K562 (cell line): ENCODE results near the gene MLST8. TPM values are rescaled to one million over a fixed set of nuclear protein-coding genes. Genes with fewer than 3 reads are reported as not detected.
A peak's percentile ranks its signal among the peaks of the same experiment; 100 is the strongest.

Experiments
- ATAC-seq: fragments of 200-7000 bp; cut with Tn5 transposase; 3 replicates; pipeline ENCODE4 v1.9.1; 2020; ENCODE audit warnings: moderate library complexity
- BruUV-seq: library from RNA; stranded (reverse); fragments of 400-500 nt; replicated peaks from 2 replicates; lab custom pipeline; 2021; lab: Mats Ljungman, UMichigan
- CTCF ChIA-PET: fragments of 300-600 bp; formaldehyde crosslinking; extraction: SDS; loops from one replicate; lab custom pipeline; 2021; ENCODE audit warnings: low intra/inter-chr PET ratio; lab: Yijun Ruan, JAX
- POLR2A ChIA-PET: fragments of 300-600, 350-650 bp; sonication (Branson Sonifier 250); formaldehyde crosslinking; extraction: SDS; loops from one replicate; lab custom pipeline; 2021; ENCODE audit warnings: antibody characterized with exemption, inconsistent platforms; lab: Yijun Ruan, JAX
- DNase-seq, 4 experiments: peaks; one replicate each; pipeline versions ENCODE4 v3.0.0 to v3.0.0-alpha.2; 2011 to 2018; ENCODE audit warnings: low spot score in 3 of 4, mixed read lengths in 3 of 4; ENCODE audit errors: extremely low read depth in 1 of 4
- FAIRE-seq: peaks from 2 replicates; lab custom pipeline; 2011; peaks lifted over from hg19 to GRCh38; lab: Jason Lieb, UNC
- H2AFZ ChIP-seq: 2 replicates; pipeline ENCODE4 v1.6.0; 2011; ENCODE audit warnings: low read depth, low read length, control low read depth, inconsistent platforms
- H3K27ac ChIP-seq: fragments of 200-600 bp; 3 replicates; pipeline ENCODE4 v1.8.0; 2011; ENCODE audit warnings: low read depth, mild to moderate bottlenecking, control low read depth, inconsistent platforms, low read length, moderate library complexity, mixed read lengths; ENCODE audit errors: extremely low read depth
- H3K27me3 ChIP-seq, 2 experiments: fragments of 300-600 bp in 1 of 2; 2 replicates in 1 of 2; 3 replicates in 1 of 2; pipeline versions ENCODE4 v1.6.0 to v1.8.0; 2011; ENCODE audit warnings: inconsistent platforms in 2 of 2, low read length in 2 of 2, mild to moderate bottlenecking in 1 of 2, mixed read lengths in 1 of 2, moderate library complexity in 1 of 2; ENCODE audit not compliant: control insufficient read depth in 2 of 2, insufficient read depth in 2 of 2
- H3K36me3 ChIP-seq: fragments of 300-600 bp; 3 replicates; pipeline ENCODE4 v1.8.0; 2011; ENCODE audit warnings: mild to moderate bottlenecking, low read length, inconsistent platforms; ENCODE audit not compliant: control insufficient read depth, insufficient read depth
- H3K4me1 ChIP-seq, 2 experiments: fragments of 200-600 bp in 1 of 2; replicated peaks in 1 of 2; 2 replicates in 1 of 2; 3 replicates in 1 of 2; pipeline versions ENCODE4 v1.5.1 to v1.8.0; 2011; ENCODE audit warnings: inconsistent platforms in 2 of 2, low read length in 2 of 2, mild to moderate bottlenecking in 1 of 2, mixed read lengths in 1 of 2, moderate library complexity in 1 of 2; ENCODE audit not compliant: control insufficient read depth in 2 of 2, insufficient read depth in 2 of 2
- H3K4me2 ChIP-seq: 2 replicates; pipeline ENCODE4 v1.6.1; 2011; ENCODE audit warnings: low read length, control low read depth, inconsistent platforms, mixed read lengths; ENCODE audit not compliant: insufficient read depth
- H3K4me3 ChIP-seq: fragments of 200-600 bp; sonication (generic), shearing (Covaris generic); 2 replicates; pipeline ENCODE4 v1.5.1; 2016; ENCODE audit warnings: control low read depth, inconsistent platforms
- H3K79me2 ChIP-seq: fragments of 200-600 bp; 3 replicates; pipeline ENCODE4 v1.8.0; 2011; ENCODE audit warnings: low read length, inconsistent platforms; ENCODE audit not compliant: control insufficient read depth, insufficient read depth
- H3K9ac ChIP-seq, 2 experiments: 2 replicates each; pipeline versions ENCODE4 v1.6.0 to v1.6.1; 2011; ENCODE audit warnings: low read depth in 2 of 2, low read length in 2 of 2, control low read depth in 1 of 2, inconsistent platforms in 1 of 2, mild to moderate bottlenecking in 1 of 2, mixed read lengths in 1 of 2; ENCODE audit not compliant: insufficient read depth in 1 of 2
- H3K9me1 ChIP-seq: one replicate; pipeline ENCODE4 v1.6.0; 2011; ENCODE audit warnings: inconsistent platforms, mild to moderate bottlenecking, low read length, moderate library complexity; ENCODE audit not compliant: control insufficient read depth, insufficient read depth
- H3K9me3 ChIP-seq: replicated peaks from 2 replicates; pipeline ENCODE4 v1.5.1; 2011; ENCODE audit warnings: low read depth, low read length, inconsistent platforms; ENCODE audit not compliant: control insufficient read depth, insufficient read depth
- H4K20me1 ChIP-seq: replicated peaks from 2 replicates; pipeline ENCODE4 v1.6.1; 2011; ENCODE audit warnings: low read length, inconsistent platforms, mixed read lengths; ENCODE audit not compliant: control insufficient read depth, insufficient read depth
- ESRRA ChIP-seq: fragments of 450-650 bp; IDR thresholded peaks from 2 replicates; pipeline ENCODE4 v1.6.1; 2014; ENCODE audit warnings: low read depth, mild to moderate bottlenecking, moderate library complexity, borderline replicate concordance
- GABPB2 ChIP-seq: fragments of 250-450 bp; sonication (Bioruptor Pico); conservative IDR thresholded peaks from 2 replicates; pipeline ENCODE4 v1.5.1; 2021; ENCODE audit warnings: mild to moderate bottlenecking
- GATAD2B ChIP-seq: fragments of 450-650 bp; IDR thresholded peaks from 2 replicates; pipeline ENCODE4 v1.6.1; 2017; ENCODE audit warnings: mild to moderate bottlenecking, borderline replicate concordance
- KDM5B ChIP-seq: fragments of 200-600 bp; sonication (generic); IDR thresholded peaks from 2 replicates; pipeline ENCODE4 v1.6.1; 2012; ENCODE audit warnings: low read depth, mild to moderate bottlenecking, moderate library complexity, low read length, control low read depth, inconsistent platforms; ENCODE audit not compliant: insufficient replicate concordance
- MAFK ChIP-seq: IDR thresholded peaks from 2 replicates; pipeline ENCODE4 v1.6.1; 2011; ENCODE audit warnings: low read length, improper control_type of control experiment
- NRF1 ChIP-seq, 2 experiments: fragments of 450-650 bp; IDR thresholded peaks in 1 of 2; conservative IDR thresholded peaks in 1 of 2; 2 replicates each; pipeline ENCODE4 v1.6.1; 2014; ENCODE audit warnings: mild to moderate bottlenecking in 2 of 2
- POLR2AphosphoS2 ChIP-seq: IDR thresholded peaks from 2 replicates; pipeline ENCODE4 v1.6.1; 2012; ENCODE audit warnings: low read length, improper control_type of control experiment
- POLR2H ChIP-seq: IDR thresholded peaks from 2 replicates; pipeline ENCODE4 v1.6.1; 2016; ENCODE audit warnings: missing genetic modification characterization, low read depth, mild to moderate bottlenecking, control low read depth, missing compliant biosample characterization, moderate library complexity
- RBFOX2 ChIP-seq: fragments of 200-400 bp; formaldehyde crosslinking; IDR thresholded peaks from 2 replicates; pipeline ENCODE4 v1.6.1; 2017; ENCODE audit warnings: low read depth, mild to moderate bottlenecking, low read length, moderate library complexity
- THRAP3 ChIP-seq: fragments of 450-650 bp; IDR thresholded peaks from 2 replicates; pipeline ENCODE4 v1.6.1; 2016; ENCODE audit warnings: mild to moderate bottlenecking, inconsistent platforms, borderline replicate concordance
- ZNF324 ChIP-seq: fragments of 250-450 bp; sonication (Bioruptor Pico); IDR thresholded peaks from 2 replicates; pipeline ENCODE4 v1.4.0; 2020; ENCODE audit warnings: mild to moderate bottlenecking
- ZNF431 ChIP-seq: sonication (generic); formaldehyde crosslinking; IDR thresholded peaks from 2 replicates; pipeline ENCODE4 v1.8.0; 2022; ENCODE audit warnings: mild to moderate bottlenecking, missing genetic modification reagents
- ZNF507 ChIP-seq: conservative IDR thresholded peaks from 2 replicates; pipeline ENCODE4 v1.6.1; 2017; ENCODE audit warnings: missing genetic modification characterization, missing compliant biosample characterization
- ZNF77 ChIP-seq: fragments of 250-450 bp; sonication (Bioruptor Pico); IDR thresholded peaks from 2 replicates; pipeline ENCODE4 v1.5.0; 2020
- WGBS: fragments of 100-300 bp; shearing (Covaris generic); methylation state at CpG from one replicate; pipeline ENCODE4 v1.1.6; 2016; ENCODE audit warnings: low coverage, mixed read lengths; ENCODE audit not compliant: insufficient coverage; ENCODE audit errors: missing lambda C conversion rate; 5-methylcytosine and 5-hydroxymethylcytosine counted together
- in situ Hi-C: fragments of 300-500 bp; cut with MboI; formaldehyde crosslinking; loops from 4 replicates; pipeline ENCODE4 v1.15.0; 2018; ENCODE audit warnings: inconsistent platforms, mixed read lengths
- intact Hi-C: fragments of 100-400 bp; cut with micrococcal nuclease; formaldehyde crosslinking; loops from 2 replicates; pipeline ENCODE4 v1.14.2; 2022
- polyA plus RNA-seq, 8 experiments: library from polyadenylated mRNA; depleted of rRNA in 4 of 8; stranded (reverse) in 5 of 8; unstranded in 3 of 8; fragments of >200 nt; fragmentation: Nextera tagmentation in 2 of 8; fragmentation: Illumina TruSeq in 1 of 8; extraction: Ambion mirVana in 2 of 8; extraction: Trizol in 1 of 8; gene quantifications; 2 replicates each; pipeline versions ENCODE4 v1.2.1 to v1.2.3, GENCODE V29; 2011 to 2014; ENCODE audit warnings: inconsistent platforms in 1 of 8, missing spikeins in 1 of 8
- total RNA-seq, 7 experiments: library from RNA; depleted of rRNA in 6 of 7; stranded (reverse); fragments of >200 nt in 6 of 7; fragmentation: Illumina TruSeq in 2 of 7; extraction: Trizol in 2 of 7; gene quantifications; 2 replicates each; pipeline versions ENCODE4 v1.2.1 to v1.2.3, GENCODE V29; 2011 to 2021; ENCODE audit warnings: low replicate concordance in 1 of 7
- TF ChIP-seq, protein P1 (sequence below): fragments of 250-450 bp; sonication (Bioruptor Pico); IDR thresholded peaks from 2 replicates; pipeline ENCODE4 v1.4.0; 2020; ENCODE audit warnings: mild to moderate bottlenecking

MLST8 gene
- total and polyA plus RNA-seq, 9 of the 15 experiments (the other 6 are each of a cell fraction or from before 2014, with no cell fraction given) = 1.5 to 116 (median 43.3) TPM

GRCh38 chr16:2228161-2228824 is 23.0 kb downstream of the MLST8 start:
- TF ChIP-seq MAFK (no peak), RBFOX2 (peak; percentile 56)
- WGBS = 89% methylated on average over 17 of the region's 25 CpGs
- peaks cover 53% of the 10 kb centered on the region for H3K79me2 ChIP-seq
- peak overlapping the region in 1 of 2 experiments; percentile 40; a peak in 1 of 4 replicates for H3K9ac ChIP-seq
- ChIA-PET POLR2A (interaction anchor here (1.4 to 3.5 kb wide), 2 partner anchors 13 to 19 kb away, joined by 3 to 12 read pairs; partner anchors contain the start of gene PGP), CTCF (no interaction called here)
- no peak overlapping the region for H3K4me2 ChIP-seq
- no peak overlapping the region for H3K4me3 ChIP-seq
- peaks cover 11% of the 10 kb centered on the region for H4K20me1 ChIP-seq
- H2AFZ ChIP-seq = no peak overlapping the region
- intact Hi-C loops = no loop called here
- H3K36me3 ChIP-seq = peaks cover 81% of the 10 kb centered on the region; the same call in 1 of the 3 replicates
- no TSS peak for BruUV-seq
- no peaks in the 10 kb centered on the region for H3K9me3 ChIP-seq
- no peaks in the 10 kb centered on the region for H3K9me1 ChIP-seq
- no peak for ATAC-seq
- H3K27ac ChIP-seq = no peak overlapping the region
- DNase-seq = no peak
- peaks cover 6 to 61% of the 10 kb centered on the region in 2 experiments; a peak in 3 of 5 replicates for H3K4me1 ChIP-seq
- FAIRE-seq = no peak
- in situ Hi-C loops = no loop called here
- H3K27me3 ChIP-seq = no peaks in the 10 kb centered on the region

- Histone ChIP-seq H3K4me1 (peaks cover 6 to 62% of the 10 kb centered on the region in 2 experiments; a peak in 3 of 5 replicates), H3K79me2 (peaks cover 45% of the 10 kb centered on the region), H3K27me3 (no peaks in the 10 kb centered on the region), H2AFZ (no peak overlapping the region), H3K36me3 (peaks cover 89% of the 10 kb centered on the region; the same call in 2 of the 3 replicates), H3K9me1 (no peaks in the 10 kb centered on the region), H3K9me3 (no peaks in the 10 kb centered on the region), H3K27ac (no peak overlapping the region), H3K9ac (peak overlapping the region in 1 of 2 experiments; percentile 45; a peak in 2 of 4 replicates), H4K20me1 (peaks cover 11% of the 10 kb centered on the region), H3K4me3 (no peak overlapping the region), H3K4me2 (no peak overlapping the region)
- no peak for ATAC-seq
- no TSS peak for BruUV-seq
- WGBS = 95% methylated on average over 12 of the region's 12 CpGs
- in situ Hi-C loops = no loop called here
- DNase-seq = no peak
- CTCF ChIA-PET = no interaction called here
- intact Hi-C loops = no loop called here
- POLR2A ChIA-PET = interaction anchor here (1.4 to 3.5 kb wide), 2 partner anchors 14 to 22 kb away, joined by 3 to 12 read pairs; partner anchors contain the start of genes ECI1 and PGP
- no peak for FAIRE-seq
- TF ChIP-seq POLR2AphosphoS2 (no peak), NRF1 (conservative IDR thresholded peaks at IDR 0.05 in 1 of 2, IDR thresholded peaks at IDR 0.05 in 1 of 2) (no peak), ZNF77 (CRISPR knock-in tag) (no peak), GATAD2B (no peak), ZNF431 (CRISPR knock-in tag) (no peak), KDM5B (no peak), ZNF324 (CRISPR knock-in tag) (no peak), ESRRA (no peak), THRAP3 (no peak), GABPB2 (CRISPR knock-in tag) (no peak), ZNF507 (no peak), POLR2H (tag) (no peak)
- TF ChIP-seq, protein P1, sequence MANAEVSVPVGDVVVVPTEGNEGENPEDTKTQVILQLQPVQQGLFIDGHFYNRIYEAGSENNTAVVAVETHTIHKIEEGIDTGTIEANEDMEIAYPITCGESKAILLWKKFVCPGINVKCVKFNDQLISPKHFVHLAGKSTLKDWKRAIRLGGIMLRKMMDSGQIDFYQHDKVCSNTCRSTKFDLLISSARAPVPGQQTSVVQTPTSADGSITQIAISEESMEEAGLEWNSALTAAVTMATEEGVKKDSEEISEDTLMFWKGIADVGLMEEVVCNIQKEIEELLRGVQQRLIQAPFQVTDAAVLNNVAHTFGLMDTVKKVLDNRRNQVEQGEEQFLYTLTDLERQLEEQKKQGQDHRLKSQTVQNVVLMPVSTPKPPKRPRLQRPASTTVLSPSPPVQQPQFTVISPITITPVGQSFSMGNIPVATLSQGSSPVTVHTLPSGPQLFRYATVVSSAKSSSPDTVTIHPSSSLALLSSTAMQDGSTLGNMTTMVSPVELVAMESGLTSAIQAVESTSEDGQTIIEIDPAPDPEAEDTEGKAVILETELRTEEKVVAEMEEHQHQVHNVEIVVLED = no peak
These were observed 23.8 kb downstream of the MLST8 start for GRCh38 chr16:2229091-2229490.
